ENCODE measurements around the gene STAT4.

The STAT4 gene

DNA sequence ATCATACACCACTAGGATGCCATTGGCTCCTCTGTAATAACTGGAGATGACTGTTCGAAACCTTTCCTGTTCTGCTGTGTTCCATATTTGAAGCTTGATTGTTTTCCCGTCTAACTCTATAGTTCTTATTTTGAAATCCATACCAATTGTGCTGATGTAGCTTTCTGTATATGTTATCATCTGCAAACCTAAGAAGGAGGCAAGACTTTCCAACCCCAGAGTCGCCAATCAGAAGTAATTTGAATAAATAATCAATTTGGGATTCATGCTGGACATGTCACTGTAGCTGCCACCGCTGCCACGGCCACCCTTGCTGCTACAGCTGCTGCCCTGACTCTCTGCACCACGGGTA is 157.5 kb downstream of the STAT4 start:
- no peak for DNase-seq

DNA sequence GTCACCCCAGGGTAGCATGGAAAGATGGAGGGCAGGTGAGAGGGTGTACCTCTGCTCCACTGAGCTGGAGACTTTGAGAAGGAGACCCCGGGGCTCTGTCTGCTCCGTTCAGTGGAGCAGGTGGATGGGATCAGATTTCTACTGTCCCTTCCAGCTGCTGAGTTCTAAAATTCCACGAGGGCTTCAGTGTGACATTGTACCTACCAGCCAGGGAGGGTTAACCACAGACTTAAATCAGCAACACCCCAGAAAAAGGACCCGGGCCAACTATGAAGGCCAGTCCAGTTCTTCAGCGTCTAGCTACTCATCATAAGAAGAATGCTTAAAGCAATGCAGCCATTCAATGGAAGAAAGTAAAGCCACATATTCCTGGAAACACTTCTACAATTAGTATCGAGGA is 160.7 kb downstream of the STAT4 start:
- DNase-seq, result no peak

DNA sequence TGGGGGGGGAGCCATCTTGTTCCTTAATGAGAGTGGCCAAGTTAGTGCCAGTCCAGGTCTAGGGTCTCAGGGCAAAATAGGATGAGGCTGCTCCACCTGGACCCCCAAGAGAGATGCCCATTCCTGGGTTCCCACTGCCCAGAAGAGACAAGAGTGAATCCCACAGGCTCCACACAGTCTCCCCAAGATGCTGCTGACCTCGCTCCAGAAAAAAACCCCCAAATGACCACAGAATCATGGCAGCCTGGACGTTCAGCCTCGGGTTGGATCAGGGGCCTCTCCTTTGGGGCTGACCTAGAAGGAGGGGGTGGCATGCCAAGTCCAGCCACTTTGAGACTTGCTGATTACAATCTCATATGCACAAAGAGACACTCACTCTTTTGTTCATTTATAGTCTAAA is 161.9 kb downstream of the STAT4 start:
- DNase-seq, result no peak

DNA sequence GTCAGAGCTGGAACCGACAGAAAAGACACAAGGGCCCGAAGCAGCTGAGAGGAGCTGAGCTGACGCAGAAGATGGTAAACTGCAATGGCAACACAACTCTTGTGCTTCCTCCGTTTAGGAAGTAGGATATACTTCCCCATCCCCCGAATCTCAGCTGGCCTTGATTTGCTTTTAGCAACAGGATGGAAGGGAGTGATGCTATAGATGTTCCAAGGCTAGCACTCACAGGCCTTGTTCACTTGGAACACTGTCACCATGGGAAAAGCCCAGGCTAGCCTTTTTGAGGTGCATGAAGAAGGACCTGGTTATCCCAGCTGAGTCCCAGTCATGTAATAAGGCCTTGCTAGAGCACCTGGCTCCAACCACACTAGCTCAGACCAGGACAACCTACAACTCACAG is 162.9 kb downstream of the STAT4 start:
- DNase-seq, result no peak

GRCh38 chr2:190987116-190987515 is 163.7 kb downstream of the STAT4 start:
- DNase-seq, result no peak

GRCh38 chr2:190986221-190986953 is 164.4 kb downstream of the STAT4 start:
- DNase-seq, result no peak

- DNase-seq, result no peak
Measured at GRCh38 chr2:190984595-190984994, 166.2 kb downstream of the STAT4 start.

GRCh38 chr2:190982262-190983034 is 168.3 kb downstream of the STAT4 start:
- DNase-seq, result no peak

DNA sequence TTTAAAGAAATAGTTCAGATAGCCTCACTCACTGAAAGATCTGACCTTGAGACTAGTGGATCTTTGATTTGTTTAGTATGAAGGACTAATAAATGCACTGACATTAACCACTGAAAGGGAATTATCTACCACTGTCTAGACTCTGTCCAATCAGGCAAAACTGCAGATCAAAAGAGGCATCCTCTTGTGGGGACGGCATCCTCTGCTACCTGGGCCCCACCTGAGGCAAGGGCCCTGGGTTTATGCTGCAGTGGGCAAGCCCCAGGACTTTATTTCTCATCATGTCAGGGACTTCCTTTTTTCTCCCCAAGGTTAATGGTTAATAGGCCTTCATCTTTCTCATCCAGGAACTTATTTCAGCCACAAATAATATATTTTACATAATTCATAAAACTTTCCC is 169.1 kb downstream of the STAT4 start:
- DNase-seq, result no peak

DNA sequence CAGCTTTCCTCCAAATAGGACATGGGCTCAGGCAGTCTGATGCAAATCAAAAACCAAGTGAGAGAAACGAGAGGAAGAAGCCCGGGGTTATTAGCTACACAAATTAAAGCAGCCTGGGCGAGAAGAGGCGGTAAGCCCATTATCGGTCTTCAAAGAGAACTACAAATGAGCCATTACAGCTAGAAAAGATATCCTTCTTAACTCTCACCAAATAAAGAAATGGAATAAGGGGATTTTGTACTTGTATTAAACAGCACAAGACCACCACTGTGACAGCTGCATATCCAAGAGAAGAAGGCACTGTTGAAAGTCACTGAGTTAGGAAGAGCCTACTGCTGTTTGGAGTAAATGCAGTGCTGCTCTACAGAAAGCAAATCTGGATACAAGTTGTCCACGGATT is 169.5 kb downstream of the STAT4 start:
- no peak for DNase-seq

DNA sequence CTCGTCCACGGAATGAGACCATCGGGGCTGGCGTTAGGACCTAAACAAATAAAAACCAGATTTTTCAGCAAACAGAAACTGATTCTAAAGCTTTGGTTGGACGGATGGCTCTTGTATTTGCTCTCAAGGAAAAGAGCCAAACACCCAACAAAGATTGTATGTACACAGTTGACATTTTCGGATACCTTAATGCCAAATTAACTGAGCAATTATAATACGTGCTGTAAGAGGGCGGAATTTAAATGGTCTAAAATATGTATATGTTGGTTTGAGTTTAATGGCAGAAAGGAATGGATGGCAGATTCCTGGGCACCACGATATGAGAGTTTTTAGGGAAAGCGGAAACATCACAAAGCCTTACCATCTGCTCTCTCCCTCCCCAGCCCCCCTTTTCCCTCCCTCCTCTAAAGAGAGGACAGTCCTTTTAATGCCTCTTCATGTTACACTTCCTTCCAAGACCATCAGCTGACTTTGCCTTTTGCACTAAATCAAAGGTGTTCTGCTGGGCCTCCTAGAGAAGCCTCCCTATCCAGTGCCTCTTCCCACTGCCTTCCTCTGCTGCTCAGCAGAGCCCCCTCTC is 170.1 kb downstream of the STAT4 start:
- no peak for DNase-seq

DNA sequence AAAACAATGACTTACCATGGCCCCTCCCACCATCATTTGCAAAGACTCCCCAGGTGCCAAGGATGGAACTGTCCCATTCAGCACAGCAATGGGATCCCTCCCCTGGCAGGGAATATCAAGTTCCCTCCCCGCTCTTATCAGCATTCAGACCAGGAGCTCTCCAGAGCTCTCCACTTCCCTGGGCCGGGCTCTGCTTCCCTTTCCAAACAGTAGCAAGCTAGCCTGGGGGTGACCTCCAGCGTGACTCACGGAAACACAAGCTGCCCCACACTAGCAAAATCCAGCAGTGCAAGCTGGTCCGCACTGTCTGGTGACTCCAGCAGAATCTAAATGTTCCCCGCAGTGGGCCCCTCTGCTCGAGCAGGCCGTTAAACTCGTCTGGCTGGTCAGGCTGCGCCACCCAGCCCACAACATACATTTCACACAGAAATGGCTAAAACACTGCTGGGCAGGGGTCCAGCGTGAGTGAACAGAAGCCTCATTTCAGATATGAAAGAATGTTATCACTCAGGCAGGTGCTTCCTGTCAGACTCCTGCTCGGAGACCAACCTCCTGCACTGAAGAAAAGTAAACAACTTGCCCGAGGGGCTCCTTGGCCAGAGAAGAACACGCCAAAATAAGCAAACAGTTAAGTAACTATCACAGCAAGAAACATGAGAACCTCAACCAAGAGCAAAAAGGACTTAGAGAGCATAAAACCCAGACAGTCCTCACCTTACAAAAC is 170.7 kb downstream of the STAT4 start:
- DNase-seq, result no peak
